GM10266 (cell line): ENCODE results near the gene METTL4.

ENCODE experiments used
- DNase-seq: peaks from one replicate; pipeline ENCODE4 v3.0.0; 2012; ENCODE audit errors: extremely low spot score
- TF ChIP-seq, protein P1 (sequence below): IDR thresholded peaks from 2 replicates; pipeline ENCODE4 v1.5.1; 2012; ENCODE audit warnings: mild to moderate bottlenecking, low read depth; ENCODE audit not compliant: control insufficient read depth, insufficient read depth; ENCODE audit errors: missing control alignments

The METTL4 gene

DNA sequence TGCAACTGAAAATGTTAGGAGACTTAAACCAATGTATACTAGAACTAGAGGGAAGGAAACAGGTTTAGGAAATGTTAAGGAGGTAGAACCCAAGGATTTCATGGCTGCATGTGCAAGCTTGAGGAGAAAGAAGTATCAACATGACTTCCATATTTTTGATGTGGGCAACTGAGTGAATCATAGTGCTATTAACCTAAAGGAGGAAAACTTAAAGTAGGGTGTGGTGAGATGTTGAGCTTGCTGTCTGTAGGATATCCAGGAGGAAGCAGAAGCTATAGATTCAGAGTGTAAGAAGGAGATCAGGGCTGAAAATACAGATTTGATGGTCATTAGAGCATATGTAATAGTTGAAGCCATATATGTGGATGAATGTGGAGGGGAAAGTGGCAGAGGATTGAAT lies 31.5 kb upstream of the METTL4 start:
- TF ChIP-seq, protein P1, sequence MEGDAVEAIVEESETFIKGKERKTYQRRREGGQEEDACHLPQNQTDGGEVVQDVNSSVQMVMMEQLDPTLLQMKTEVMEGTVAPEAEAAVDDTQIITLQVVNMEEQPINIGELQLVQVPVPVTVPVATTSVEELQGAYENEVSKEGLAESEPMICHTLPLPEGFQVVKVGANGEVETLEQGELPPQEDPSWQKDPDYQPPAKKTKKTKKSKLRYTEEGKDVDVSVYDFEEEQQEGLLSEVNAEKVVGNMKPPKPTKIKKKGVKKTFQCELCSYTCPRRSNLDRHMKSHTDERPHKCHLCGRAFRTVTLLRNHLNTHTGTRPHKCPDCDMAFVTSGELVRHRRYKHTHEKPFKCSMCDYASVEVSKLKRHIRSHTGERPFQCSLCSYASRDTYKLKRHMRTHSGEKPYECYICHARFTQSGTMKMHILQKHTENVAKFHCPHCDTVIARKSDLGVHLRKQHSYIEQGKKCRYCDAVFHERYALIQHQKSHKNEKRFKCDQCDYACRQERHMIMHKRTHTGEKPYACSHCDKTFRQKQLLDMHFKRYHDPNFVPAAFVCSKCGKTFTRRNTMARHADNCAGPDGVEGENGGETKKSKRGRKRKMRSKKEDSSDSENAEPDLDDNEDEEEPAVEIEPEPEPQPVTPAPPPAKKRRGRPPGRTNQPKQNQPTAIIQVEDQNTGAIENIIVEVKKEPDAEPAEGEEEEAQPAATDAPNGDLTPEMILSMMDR: no peak

DNA sequence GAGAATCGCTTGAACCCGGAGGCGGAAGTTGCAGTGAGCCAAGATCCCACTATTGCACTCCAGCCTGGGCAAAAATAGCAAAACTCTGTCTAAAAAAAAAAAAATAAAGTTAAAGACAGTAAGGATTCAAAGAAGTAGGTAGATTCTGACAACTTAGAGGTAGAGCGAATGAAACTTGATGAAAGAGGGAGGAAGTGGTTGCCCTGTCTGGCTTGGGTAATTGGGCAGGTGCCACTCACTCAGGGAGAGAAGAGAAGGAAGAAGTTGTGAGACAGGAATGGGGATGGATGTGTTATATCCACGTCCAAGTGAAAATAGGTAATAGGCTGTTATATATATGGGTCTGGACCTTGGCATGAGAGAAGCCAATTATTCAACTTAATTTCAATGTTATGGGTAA lies 26.3 kb upstream of the METTL4 start:
- DNase-seq: no peak
- TF ChIP-seq, protein P1: no peak

More for the DNA sequence above, 31.5 kb upstream of the METTL4 start:
- no peak for DNase-seq

DNA sequence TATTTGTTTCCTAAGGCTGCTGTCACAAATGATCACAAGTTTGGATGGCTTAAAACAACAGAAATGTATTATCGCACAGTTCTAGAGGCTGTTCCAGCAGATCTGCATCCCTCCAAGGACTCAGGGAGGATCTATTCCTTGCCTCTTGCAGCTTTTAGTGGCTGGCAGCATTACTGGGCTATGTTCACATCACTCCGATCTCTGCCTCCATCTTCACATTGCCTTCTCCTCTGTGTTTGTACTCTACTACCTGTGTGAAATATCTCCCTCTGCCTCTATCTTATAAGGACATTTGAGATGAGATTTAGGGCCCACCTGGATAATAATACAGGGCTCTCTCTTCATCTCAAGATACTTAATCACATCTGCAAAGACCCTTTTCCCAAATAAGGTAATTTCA lies 19.0 kb upstream of the METTL4 start:
- no peak for DNase-seq
- TF ChIP-seq, protein P1: no peak

DNA sequence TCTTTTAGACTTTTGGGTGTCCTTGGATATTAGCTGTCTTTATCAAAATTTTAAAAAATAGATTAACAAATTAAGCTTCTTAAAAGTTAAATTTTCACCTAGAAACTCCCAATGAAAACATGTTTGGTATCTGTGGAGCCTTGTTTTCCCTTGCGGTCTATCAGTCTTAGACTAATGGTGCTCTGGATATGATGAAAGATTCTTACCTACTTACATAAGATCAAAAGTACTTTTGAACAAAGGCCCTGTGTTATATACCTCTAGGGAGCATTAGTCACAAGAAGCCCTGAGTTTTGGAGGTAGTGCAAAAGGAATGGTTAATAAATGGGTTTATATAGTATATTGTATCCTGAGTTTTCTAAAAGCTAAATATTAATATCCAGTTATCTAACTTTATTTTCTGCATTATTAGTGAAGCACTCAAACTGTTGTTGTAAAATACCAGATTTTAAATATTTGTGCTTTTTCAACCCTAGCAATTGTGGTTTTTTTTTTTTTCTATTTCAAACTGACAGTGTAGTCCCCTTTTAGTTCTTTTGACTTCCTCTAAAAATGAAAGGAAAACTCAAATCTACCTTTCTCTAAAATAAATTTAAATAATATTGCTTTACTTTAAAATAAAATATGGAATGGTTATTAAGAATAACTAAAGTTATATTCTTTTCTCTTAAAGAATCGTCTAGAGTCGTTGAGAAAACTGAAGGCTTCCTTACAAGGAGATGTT lies 18.2 kb upstream of the METTL4 start:
- DNase-seq: no peak
- TF ChIP-seq, protein P1: no peak

DNA sequence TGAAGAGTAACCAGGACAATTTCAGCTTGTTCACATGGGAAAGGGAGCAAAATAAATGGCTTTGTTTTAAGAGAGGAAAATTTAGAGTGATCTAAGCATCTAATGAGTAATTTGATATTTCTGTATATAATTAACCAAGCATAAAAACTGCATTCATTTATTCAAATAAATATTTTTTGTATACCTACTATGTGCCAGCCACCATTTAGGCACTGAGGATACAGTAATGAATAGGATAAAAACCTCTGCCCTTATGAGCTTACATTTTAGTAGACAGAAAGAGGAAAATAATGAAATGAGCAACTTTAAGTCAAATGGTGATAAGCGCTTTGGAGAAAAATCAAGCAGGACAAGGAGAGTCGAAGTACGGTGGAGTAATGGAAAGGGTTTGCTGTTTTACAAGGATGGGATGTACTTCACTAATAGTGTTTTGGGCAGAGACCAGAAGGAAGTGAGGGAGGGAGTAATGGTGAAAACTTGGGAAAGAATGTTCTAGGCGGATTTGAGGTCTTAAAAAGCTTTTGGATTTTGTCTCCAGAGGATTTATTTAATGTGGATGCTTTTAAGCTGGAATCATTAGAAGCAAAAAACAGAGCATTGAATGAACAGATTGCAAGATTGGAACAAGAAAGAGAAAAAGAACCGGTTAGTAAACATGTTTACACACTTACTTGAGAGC lies 17.5 kb upstream of the METTL4 start:
- no peak for DNase-seq

DNA sequence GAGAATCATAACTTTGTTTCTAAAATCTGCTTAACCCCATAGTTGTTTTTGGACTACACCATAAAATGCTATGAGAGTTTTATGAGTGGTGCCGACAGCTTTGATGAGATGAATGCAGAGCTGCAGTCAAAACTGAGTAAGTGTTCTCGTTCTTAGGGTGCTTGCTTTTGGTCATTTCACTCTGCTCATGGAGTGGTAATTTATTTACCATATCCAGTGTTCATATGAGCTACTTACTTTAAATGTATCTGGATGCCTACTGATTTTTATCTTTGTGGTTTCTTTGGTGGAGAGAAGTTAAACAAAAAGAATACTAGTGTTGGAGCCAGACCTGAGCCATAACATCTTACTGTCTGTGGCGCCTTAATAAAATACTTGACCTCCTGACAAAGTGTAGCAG lies 16.5 kb upstream of the METTL4 start:
- no peak for DNase-seq
- TF ChIP-seq, protein P1: no peak

More for the DNA sequence above, 17.5 kb upstream of the METTL4 start:
- TF ChIP-seq, protein P1: no peak

DNA sequence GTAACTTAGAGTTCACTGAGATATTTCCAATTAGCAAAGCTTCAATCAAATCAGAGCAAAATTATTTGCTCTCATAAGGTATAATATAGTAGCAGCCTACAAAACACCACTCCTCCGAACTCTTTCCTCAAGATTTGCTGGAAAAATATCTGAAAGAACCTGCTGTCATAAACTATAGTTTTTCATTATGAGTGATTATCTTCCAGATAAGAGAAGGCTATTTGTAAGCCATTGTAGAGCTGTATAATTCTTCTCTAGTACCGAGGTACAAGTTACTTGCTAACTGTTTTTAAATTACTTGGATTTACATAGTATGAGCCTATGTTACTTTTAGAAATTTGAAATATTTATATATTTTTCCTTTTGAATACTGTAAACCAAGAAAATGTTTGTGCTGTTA lies 2.1 kb upstream of the METTL4 start:
- DNase-seq: no peak
- TF ChIP-seq, protein P1: no peak
